ENCODE measurements around the gene DIDO1.

DIDO1 gene

DNA sequence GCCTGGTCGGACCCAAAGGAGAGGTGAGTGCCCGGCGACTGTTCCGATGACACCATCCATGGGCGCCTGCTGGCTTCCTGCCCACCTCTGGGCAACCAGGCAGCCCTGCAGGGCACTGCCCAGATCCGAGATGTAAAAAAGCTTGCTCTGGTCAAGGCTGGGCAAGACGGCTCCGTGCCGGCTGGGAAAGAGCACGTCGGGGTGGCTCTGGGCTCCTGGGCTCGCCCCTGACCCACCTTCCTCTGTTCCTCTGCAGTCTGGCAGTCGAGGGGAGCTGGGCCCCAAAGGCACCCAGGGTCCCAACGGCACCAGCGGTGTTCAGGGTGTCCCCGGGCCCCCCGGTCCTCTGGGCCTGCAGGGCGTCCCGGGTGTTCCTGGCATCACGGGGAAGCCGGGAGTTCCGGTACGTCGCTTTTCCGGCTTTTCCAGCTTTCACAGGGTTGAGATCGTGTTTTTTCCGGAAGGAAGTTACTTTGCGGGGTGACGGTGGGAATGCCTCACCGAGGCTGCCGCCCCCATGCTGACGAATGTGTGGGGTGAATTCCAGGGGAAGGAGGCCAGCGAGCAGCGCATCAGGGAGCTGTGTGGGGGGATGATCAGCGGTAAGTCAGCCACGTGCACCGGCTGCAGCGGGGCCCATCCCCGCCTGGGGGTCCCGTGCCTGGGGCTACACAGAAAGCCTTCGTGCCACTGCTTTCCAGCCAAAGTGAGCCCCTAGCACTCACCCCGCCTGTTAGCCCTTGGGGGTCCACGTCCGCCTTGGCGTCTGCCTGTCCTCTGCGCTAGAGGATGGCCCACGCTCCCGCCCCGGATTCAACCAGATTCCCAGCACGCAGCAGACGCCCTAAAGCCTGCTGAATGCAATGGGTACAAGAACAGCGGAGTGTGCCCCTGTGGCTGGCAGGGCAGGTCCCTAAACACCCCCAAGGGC is 90.1 kb downstream of the DIDO1 start:
- DNase-seq (ENCODE audit: low spot score), result no peak

DNA sequence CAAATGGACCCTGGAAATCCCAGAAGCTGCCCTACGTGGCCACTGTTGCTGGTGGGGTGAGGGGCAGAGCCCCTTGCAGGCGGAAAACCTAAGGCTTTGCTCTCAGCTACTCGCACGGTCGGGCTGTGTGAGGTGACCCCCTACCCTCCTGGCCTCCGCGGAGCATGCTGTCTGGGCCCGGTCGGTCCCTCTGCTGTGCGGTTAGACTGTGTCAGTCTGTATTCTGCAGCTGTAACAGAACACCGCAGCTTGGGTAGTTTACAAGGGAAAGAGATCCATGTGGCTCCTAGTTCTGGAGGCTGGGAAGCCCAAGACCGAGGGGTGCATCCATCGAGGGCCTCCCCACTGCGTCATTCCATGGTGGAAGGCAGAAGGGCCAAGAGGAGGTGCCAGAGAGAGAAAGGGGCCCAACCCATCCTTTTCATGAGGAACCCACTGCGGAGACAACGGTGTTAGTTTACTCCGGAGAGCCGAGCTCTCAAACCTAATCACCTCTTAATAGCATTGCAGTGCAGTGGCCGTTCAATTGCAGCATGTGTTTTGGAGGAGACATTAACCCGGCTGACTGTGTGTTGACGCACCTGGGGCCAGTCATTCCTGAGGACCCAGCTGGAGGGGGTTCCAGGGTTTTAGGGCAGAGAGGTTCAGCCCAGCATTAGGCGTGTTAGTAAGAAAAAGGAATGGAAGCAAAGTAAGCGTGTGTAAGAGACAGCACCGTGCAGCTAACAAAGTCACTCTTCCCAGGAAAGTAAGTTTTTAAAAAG is 91.2 kb downstream of the DIDO1 start:
- DNase-seq (ENCODE audit: low spot score), result no peak

DNA sequence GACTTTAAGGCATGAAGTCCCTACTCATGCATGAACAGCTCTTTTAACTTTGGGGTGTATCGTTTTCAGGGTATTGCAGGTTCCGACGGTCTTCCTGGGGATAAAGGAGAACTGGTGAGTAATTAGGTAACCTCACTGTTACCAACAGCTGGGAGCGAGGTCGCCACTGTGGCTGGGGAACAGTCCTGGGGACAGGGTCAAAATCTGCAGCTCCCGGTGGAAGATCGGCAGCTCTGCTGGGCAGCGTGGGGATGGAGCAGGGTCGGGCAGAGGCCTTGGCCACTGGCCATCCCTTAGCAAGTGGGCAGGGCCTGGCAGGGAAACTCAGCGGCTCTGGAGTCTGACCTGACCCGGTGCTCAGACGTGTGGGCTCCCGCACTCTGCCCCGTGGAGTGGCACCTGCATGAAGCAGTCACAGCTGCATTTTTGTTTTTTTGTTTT is 93.3 kb downstream of the DIDO1 start:
- DNase-seq (ENCODE audit: low spot score), result no peak

DNA sequence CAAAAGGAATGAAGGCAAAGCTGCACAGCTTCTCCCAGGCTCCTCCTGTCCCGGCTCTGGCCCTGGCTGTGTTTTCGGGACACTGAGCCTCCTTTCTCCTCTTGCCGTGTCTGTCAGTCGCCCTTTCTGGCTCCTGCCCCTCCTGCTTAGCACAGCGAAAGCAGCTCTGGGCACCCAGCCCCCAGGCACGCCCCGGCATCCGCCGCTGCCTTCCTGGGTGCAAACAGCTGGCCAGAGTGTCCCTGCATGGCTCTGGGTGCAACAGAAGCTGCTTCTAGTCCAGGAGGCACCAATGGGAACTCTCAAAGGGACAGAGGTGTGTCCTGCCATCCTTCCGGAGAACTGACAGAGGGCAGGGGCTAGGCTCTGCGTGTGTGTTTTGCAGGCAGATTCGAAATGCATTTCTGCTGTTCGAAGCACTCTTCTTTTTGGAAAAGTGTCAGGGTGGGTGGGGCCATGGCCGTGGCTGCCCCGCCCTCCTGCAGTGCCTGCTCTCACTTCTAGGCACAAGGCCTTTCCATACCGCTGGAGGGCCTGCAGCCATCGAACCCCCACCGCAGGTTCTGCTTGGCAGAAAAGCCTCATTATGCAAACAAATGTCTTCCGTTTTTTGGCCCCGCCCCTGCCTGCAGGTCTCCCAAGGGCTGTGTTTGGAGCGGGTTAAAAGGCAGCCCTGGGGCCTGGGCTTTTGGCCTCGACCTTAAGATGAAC is 93.9 kb downstream of the DIDO1 start:
- no peak for DNase-seq (ENCODE audit: low spot score)

DNA sequence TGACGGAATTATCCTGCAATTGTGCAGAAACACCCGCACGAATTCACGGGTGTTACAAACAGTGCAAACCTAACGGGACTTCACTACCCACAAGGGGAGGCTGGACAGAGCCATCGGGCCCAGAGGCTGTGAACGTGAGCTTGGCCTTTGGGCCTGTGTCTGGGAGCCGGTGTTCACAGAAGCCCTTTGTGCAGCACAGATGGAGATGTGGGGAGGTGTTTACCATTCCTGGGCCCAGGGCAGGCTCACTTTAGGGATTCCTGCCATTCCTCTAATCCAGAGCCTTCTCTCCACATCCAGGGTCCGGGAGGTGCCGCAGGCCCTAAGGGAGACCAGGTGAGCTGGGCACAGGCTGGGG is 94.5 kb downstream of the DIDO1 start:
- DNase-seq (ENCODE audit: low spot score), result no peak

DNA sequence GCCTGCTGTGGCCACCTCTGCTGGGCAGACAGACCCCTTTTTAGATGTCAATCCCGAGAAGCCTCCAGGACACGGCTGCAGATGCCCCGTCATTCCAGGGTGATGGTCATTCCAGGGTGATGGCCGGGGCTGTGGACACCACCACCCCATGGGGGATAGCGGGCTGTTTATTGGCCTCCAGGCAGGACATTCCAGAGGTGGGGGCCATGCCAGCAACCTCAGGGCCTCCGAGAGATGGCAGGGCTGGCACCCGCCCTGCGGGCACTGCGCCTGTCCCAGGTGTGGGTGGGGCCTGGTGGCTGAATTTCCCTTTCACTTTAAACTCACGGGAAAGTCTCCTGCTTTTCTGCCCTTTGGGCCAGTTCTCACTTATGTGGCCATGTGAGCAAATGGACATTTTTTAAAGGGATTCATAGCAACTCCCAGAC is 94.9 kb downstream of the DIDO1 start:
- DNase-seq (ENCODE audit: low spot score), result no peak

DNA sequence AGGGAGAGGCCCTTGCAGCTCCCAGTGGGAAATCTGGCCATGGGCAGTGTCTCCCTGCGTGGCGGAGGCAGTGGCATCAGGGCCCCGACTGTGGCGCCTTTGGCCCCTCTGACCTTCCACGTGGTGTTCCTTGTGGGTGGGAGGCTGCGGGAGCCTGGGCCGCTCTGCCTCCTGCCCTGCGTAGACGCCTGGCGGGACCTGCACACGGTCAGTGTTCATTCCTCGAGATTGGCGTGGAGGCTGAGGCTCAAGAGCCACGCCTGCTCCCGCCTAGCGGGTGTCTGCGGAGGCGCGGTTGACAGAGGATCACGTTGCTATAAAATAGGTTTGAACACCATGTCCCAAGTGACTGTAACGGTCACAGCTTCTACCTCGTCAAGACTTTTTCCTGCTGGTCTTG is 95.5 kb downstream of the DIDO1 start:
- DNase-seq (ENCODE audit: low spot score), result no peak

DNA sequence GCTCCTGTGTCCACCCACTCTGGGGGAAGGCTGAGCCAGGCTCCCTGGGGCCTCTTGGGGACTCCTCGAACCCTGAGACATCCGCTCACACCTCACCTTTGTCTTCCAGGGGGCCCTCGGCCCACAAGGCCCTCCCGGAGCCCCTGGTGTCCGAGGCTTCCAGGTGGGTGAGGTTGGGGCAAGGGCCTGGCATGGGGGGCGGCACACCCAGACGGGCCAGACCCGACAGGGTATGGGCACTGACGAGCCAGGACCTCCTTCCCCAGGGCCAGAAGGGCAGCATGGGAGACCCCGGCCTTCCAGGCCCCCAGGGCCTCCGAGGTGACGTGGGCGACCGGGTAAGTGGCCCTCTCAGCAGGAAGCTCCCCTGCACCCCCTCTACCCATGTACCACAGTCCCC is 96.1 kb downstream of the DIDO1 start:
- no peak for DNase-seq (ENCODE audit: low spot score)

DNA sequence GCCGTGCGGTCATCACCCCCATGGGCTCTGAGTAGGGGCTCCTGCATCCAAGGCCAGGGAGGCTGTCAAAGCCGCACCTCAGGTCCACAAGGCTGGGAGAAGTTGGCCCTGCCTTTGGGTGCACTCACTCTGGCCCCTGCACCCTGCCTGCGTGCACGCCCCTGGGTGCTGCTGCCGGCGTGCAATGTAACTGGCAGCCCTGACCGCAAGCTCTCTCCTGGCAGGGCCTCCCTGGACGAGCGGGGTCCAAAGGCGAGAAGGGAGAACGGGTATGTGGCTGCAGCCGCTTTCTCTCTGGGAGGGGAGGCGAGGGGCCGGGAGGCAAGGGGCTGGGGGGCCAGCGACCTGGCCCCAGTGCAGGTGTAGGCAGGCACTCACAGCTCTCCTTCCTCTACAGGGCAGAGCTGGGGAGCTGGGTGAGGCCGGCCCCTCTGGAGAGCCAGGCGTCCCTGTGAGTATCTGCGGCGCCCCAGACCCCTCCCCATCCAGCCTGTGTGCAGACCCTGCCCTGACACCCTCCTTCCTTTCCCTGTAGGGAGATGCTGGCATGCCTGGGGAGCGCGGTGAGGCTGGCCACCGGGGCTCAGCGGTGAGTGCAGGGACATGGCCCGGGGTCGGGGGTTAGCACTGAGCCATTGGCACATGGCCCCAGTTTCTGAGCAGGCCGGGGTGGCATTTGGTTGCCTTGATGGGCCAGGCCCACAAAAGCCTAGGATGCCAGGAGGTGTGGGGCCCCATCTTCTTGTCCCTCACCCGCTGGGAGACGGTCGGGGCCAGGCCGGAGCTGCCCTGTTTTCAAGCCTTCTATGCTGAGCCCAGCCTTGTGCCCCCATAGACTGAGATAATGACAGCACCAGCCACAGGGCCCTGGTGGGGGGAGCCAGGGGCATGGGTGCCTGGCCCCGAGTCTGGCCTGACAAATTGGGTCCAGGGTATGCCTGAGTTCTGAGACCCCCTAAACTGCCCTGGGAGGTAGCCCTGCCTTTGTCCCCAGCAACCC is 96.8 kb downstream of the DIDO1 start:
- DNase-seq (ENCODE audit: low spot score), result no peak

DNA sequence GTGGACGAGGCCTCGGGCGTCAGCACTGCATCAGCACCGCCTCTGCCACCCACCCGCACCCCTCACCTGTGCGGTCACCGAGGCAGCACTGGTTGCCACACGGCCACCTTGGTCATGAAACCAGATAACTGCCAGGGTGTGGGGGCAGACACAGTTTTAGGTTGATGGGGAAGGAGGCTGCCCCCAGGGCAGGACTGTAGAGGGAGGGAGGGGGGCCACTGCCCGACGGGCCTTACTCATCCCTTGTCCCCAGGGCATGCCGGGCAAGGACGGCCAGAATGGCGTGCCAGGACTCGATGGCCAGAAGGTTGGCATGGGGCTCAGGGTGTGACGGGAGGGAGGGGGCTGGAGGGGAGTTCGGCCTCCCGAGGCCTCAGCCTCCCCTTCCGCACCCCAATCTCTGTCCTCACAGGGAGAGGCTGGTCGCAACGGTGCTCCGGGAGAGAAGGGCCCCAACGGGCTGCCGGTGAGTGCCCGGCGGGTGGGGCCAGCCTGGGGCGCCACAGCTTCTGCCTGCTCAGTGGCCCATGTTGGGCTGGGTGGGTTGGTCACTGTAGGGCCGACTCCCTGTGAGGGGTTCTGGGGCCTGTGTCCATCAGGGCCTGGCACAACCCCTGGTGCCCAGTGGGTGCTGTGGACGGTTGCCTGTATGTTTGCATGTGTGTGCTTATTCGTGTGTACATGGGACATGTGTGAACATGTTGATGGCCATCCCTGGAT is 97.6 kb downstream of the DIDO1 start:
- DNase-seq (ENCODE audit: low spot score), result no peak

DNA sequence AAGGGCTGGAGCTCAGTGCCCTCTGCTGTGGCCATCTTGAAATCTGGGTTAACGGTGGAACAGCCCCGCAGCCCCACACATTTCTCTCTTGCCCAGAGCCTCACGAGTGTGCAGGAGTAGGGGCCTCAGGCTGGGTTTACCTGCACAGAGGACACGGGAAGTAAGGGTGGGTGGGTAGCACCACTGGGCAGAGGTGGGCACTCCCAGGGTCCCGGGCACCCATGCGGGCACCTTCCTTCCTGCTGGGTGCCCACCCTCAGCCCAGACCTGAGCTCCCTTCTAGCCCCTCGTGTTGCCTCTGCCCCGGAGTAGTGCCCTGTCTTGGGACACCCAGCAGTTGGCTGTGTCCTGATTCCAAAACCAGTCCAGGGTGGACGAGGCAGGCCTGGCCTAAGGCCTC is 98.3 kb downstream of the DIDO1 start:
- DNase-seq (ENCODE audit: low spot score), result no peak

Small RNA genes lying within 50 kb of the gene (small RNA-seq; reads per million reads assigned to genes)
- 0 reads per million in 2 experiments for gene DPH3P1
